Astrocyte (in vitro differentiated cells and primary cell): ENCODE results near the gene MYOM3. TPM values are rescaled to one million over a fixed set of nuclear protein-coding genes. Genes with fewer than 3 reads are reported as not detected.
A peak's percentile ranks its signal among the peaks of the same experiment; 100 is the strongest.

Source experiments
- DNase-seq: peaks from one replicate; pipeline ENCODE4 v3.0.0-alpha.2; 2010; ENCODE audit warnings: low read depth
- FAIRE-seq: peaks from 2 replicates; lab custom pipeline; 2011; peaks lifted over from hg19 to GRCh38; lab: Jason Lieb, UNC
- H2AFZ ChIP-seq: 2 replicates; pipeline ENCODE4 v1.6.0; 2012; ENCODE audit warnings: low read depth, low read length, inconsistent platforms
- H3K27ac ChIP-seq: 2 replicates; pipeline ENCODE4 v1.5.1; 2011; ENCODE audit warnings: low read depth, low read length, inconsistent platforms
- H3K27me3 ChIP-seq: 2 replicates; pipeline ENCODE4 v1.6.0; 2011; ENCODE audit warnings: low read length, inconsistent platforms; ENCODE audit not compliant: insufficient read depth
- H3K36me3 ChIP-seq: 2 replicates; pipeline ENCODE4 v1.5.1; 2011; ENCODE audit warnings: low read length, inconsistent platforms; ENCODE audit not compliant: insufficient read depth
- H3K4me1 ChIP-seq: 2 replicates; pipeline ENCODE4 v1.5.1; 2011; ENCODE audit warnings: low read length, inconsistent platforms; ENCODE audit not compliant: insufficient read depth
- H3K4me2 ChIP-seq: 2 replicates; pipeline ENCODE4 v1.6.0; 2012; ENCODE audit warnings: low read length, inconsistent platforms
- H3K4me3 ChIP-seq: 2 replicates; pipeline ENCODE4 v1.5.1; 2011; ENCODE audit warnings: low read depth, mild to moderate bottlenecking, low read length, inconsistent platforms; ENCODE audit not compliant: insufficient read depth
- H3K79me2 ChIP-seq: 2 replicates; pipeline ENCODE4 v1.6.0; 2012; ENCODE audit warnings: mild to moderate bottlenecking, low read length, inconsistent platforms; ENCODE audit not compliant: insufficient read depth
- H3K9ac ChIP-seq: 2 replicates; pipeline ENCODE4 v1.6.0; 2012; ENCODE audit warnings: mild to moderate bottlenecking, low read length, inconsistent platforms
- H3K9me3 ChIP-seq: 2 replicates; pipeline ENCODE4 v1.5.1; 2012; ENCODE audit warnings: low read depth, mild to moderate bottlenecking, low read length, inconsistent platforms; ENCODE audit not compliant: insufficient read depth
- H4K20me1 ChIP-seq: 2 replicates; pipeline ENCODE4 v1.6.0; 2012; ENCODE audit warnings: low read length, inconsistent platforms; ENCODE audit not compliant: insufficient read depth
- H3K27ac Mint-ChIP-seq: one replicate; pipeline ENCODE4 v1.8.0; 2021; ENCODE audit warnings: mild to moderate bottlenecking, mixed read lengths; ENCODE audit not compliant: unreplicated experiment
- H3K27me3 Mint-ChIP-seq: one replicate; pipeline ENCODE4 v1.8.0; 2021; ENCODE audit warnings: low read depth, mixed read lengths; ENCODE audit not compliant: unreplicated experiment
- H3K36me3 Mint-ChIP-seq: one replicate; pipeline ENCODE4 v1.8.0; 2021; ENCODE audit warnings: low read depth, mixed read lengths; ENCODE audit not compliant: unreplicated experiment
- H3K4me1 Mint-ChIP-seq: one replicate; pipeline ENCODE4 v1.8.0; 2021; ENCODE audit warnings: low read depth, mixed read lengths; ENCODE audit not compliant: unreplicated experiment
- H3K4me3 Mint-ChIP-seq: one replicate; pipeline ENCODE4 v1.8.0; 2021; ENCODE audit warnings: mild to moderate bottlenecking, moderate library complexity, mixed read lengths; ENCODE audit not compliant: unreplicated experiment
- H3K9me3 Mint-ChIP-seq: one replicate; pipeline ENCODE4 v1.8.0; 2021; ENCODE audit warnings: mild to moderate bottlenecking, mixed read lengths; ENCODE audit not compliant: unreplicated experiment
- CTCF ChIP-seq: IDR thresholded peaks from 2 replicates; pipeline ENCODE4 v1.5.1; 2011; ENCODE audit warnings: low read depth, mild to moderate bottlenecking, inconsistent platforms, low read length, moderate library complexity; ENCODE audit not compliant: insufficient read depth
- EZH2 ChIP-seq: IDR thresholded peaks from 2 replicates; pipeline ENCODE4 v1.6.1; 2012; ENCODE audit warnings: mild to moderate bottlenecking, low read length, inconsistent platforms; ENCODE audit not compliant: insufficient read depth
- total RNA-seq: library from RNA; stranded (reverse); gene quantifications from 2 replicates; pipeline ENCODE4 v1.2.1, GENCODE V29; 2021

The MYOM3 gene
- total RNA-seq, 1 donor from 2014 or later = 1.0 TPM

- Histone ChIP-seq H3K27ac (no peak overlapping the region), H2AFZ (no peak overlapping the region), H3K4me3 (no peak overlapping the region), H4K20me1 (no peaks in the 10 kb centered on the region), H3K4me1 (no peaks in the 10 kb centered on the region), H3K36me3 (no peaks in the 10 kb centered on the region), H3K79me2 (no peaks in the 10 kb centered on the region), H3K4me2 (no peak overlapping the region), H3K9ac (no peak overlapping the region), H3K27me3 (no peaks in the 10 kb centered on the region), H3K9me3 (no peaks in the 10 kb centered on the region)
- peak overlapping the region; percentile 69 for H3K27ac Mint-ChIP-seq
- no peak overlapping the region for H3K4me3 Mint-ChIP-seq
- H3K4me1 Mint-ChIP-seq = peaks cover 13% of the 10 kb centered on the region
- no peak for FAIRE-seq
- peaks cover 14% of the 10 kb centered on the region for H3K27me3 Mint-ChIP-seq
- DNase-seq = no peak
- peaks cover 3% of the 10 kb centered on the region for H3K9me3 Mint-ChIP-seq
- H3K36me3 Mint-ChIP-seq = no peaks in the 10 kb centered on the region
- TF ChIP-seq EZH2 (no peak), CTCF (no peak)
These were observed 9.5 kb upstream of the MYOM3 start for GRCh38 chr1:24121406-24121805.

- Histone ChIP-seq H3K4me1 (no peaks in the 10 kb centered on the region), H3K27me3 (no peaks in the 10 kb centered on the region), H3K79me2 (no peaks in the 10 kb centered on the region), H3K9ac (no peak overlapping the region), H3K4me2 (no peak overlapping the region), H3K4me3 (no peak overlapping the region), H3K27ac (no peak overlapping the region), H3K9me3 (no peaks in the 10 kb centered on the region), H2AFZ (no peak overlapping the region), H4K20me1 (no peaks in the 10 kb centered on the region), H3K36me3 (no peaks in the 10 kb centered on the region)
- no peak for FAIRE-seq
- Mint-ChIP-seq H3K36me3 (no peaks in the 10 kb centered on the region), H3K9me3 (peaks cover 3% of the 10 kb centered on the region), H3K27me3 (peaks cover 14% of the 10 kb centered on the region), H3K27ac (peak overlapping the region; percentile 69), H3K4me1 (peaks cover 13% of the 10 kb centered on the region), H3K4me3 (no peak overlapping the region)
- no peak for DNase-seq
- TF ChIP-seq CTCF (no peak), EZH2 (no peak)
These were observed 9.0 kb upstream of the MYOM3 start for GRCh38 chr1:24120965-24121364.

- Histone ChIP-seq H3K9me3 (no peaks in the 10 kb centered on the region), H3K27ac (no peak overlapping the region), H3K36me3 (no peaks in the 10 kb centered on the region), H4K20me1 (no peaks in the 10 kb centered on the region), H3K4me2 (no peak overlapping the region), H3K9ac (no peak overlapping the region), H3K27me3 (peaks cover 4% of the 10 kb centered on the region), H2AFZ (no peak overlapping the region), H3K79me2 (no peaks in the 10 kb centered on the region), H3K4me1 (no peaks in the 10 kb centered on the region), H3K4me3 (no peak overlapping the region)
- H3K9me3 Mint-ChIP-seq = peaks cover 3% of the 10 kb centered on the region
- H3K36me3 Mint-ChIP-seq = no peaks in the 10 kb centered on the region
- no peak for TF ChIP-seq CTCF
- TF ChIP-seq EZH2 = no peak
- DNase-seq (peak; percentile 21), FAIRE-seq (no peak)
- peaks cover 14% of the 10 kb centered on the region for H3K27me3 Mint-ChIP-seq
- H3K27ac Mint-ChIP-seq = no peak overlapping the region
- H3K4me3 Mint-ChIP-seq = no peak overlapping the region
- H3K4me1 Mint-ChIP-seq = peaks cover 13% of the 10 kb centered on the region
These were observed 8.2 kb upstream of the MYOM3 start for GRCh38 chr1:24119859-24120756.
